Mucosa of stomach (tissue), 1 donor: ENCODE data around the gene NBEAL2.

Experiments
- H3K27me3 ChIP-seq: one replicate; pipeline ENCODE4 v1.7.0; 2013; ENCODE audit warnings: mild to moderate bottlenecking, low read length; ENCODE audit not compliant: control insufficient read depth, insufficient read depth
- H3K36me3 ChIP-seq: one replicate; pipeline ENCODE4 v1.7.0; 2013; ENCODE audit warnings: low read length; ENCODE audit not compliant: control insufficient read depth, insufficient read depth
- H3K4me1 ChIP-seq: one replicate; pipeline ENCODE4 v1.7.0; 2013; ENCODE audit warnings: mild to moderate bottlenecking, low read length; ENCODE audit not compliant: control insufficient read depth, insufficient read depth
- H3K4me3 ChIP-seq: one replicate; pipeline ENCODE4 v1.7.0; 2013; ENCODE audit warnings: low read length
- H3K9ac ChIP-seq: one replicate; pipeline ENCODE4 v1.7.0; 2013; ENCODE audit warnings: mild to moderate bottlenecking, low read length, moderate library complexity
- H3K9me3 ChIP-seq: one replicate; pipeline ENCODE4 v1.7.0; 2013; ENCODE audit warnings: mild to moderate bottlenecking, low read length, moderate library complexity; ENCODE audit not compliant: control insufficient read depth
- donor health status: Pancreatic carcinoma.

The NBEAL2 gene

GRCh38 chr3:46986055-46986730, 6.7 kb downstream of the NBEAL2 start:
- no peaks in the 10 kb centered on the region for H3K27me3 ChIP-seq
- H3K9me3 ChIP-seq = no peaks in the 10 kb centered on the region
- H3K4me3 ChIP-seq = peak overlapping the region; percentile 11
- peaks cover 18% of the 10 kb centered on the region for H3K36me3 ChIP-seq
- H3K9ac ChIP-seq = no peak overlapping the region
- H3K4me1 ChIP-seq = peaks cover 69% of the 10 kb centered on the region

- Histone ChIP-seq H3K9me3 (no peaks in the 10 kb centered on the region), H3K36me3 (peaks cover 18% of the 10 kb centered on the region), H3K27me3 (no peaks in the 10 kb centered on the region), H3K4me1 (peaks cover 63% of the 10 kb centered on the region), H3K4me3 (no peak overlapping the region), H3K9ac (peak overlapping the region; percentile 24)
These were observed 7.4 kb downstream of the NBEAL2 start for GRCh38 chr3:46986782-46987310.

- Histone ChIP-seq H3K36me3 (peaks cover 18% of the 10 kb centered on the region), H3K4me1 (peaks cover 58% of the 10 kb centered on the region), H3K9me3 (no peaks in the 10 kb centered on the region), H3K4me3 (no peak overlapping the region), H3K9ac (peak overlapping the region; percentile 24), H3K27me3 (no peaks in the 10 kb centered on the region)
These were observed 7.9 kb downstream of the NBEAL2 start for GRCh38 chr3:46987319-46987742.

- no peaks in the 10 kb centered on the region for H3K27me3 ChIP-seq
- H3K9me3 ChIP-seq = no peaks in the 10 kb centered on the region
- H3K9ac ChIP-seq = peak overlapping the region; percentile 16
- H3K4me3 ChIP-seq = no peak overlapping the region
- H3K36me3 ChIP-seq = peaks cover 18% of the 10 kb centered on the region
- H3K4me1 ChIP-seq = peaks cover 53% of the 10 kb centered on the region
These were observed 8.4 kb downstream of the NBEAL2 start for GRCh38 chr3:46987743-46988401.

GRCh38 chr3:46988616-46989015, 9.2 kb downstream of the NBEAL2 start:
- H3K27me3 ChIP-seq = no peaks in the 10 kb centered on the region
- H3K9ac ChIP-seq = peak overlapping the region; percentile 16
- peaks cover 18% of the 10 kb centered on the region for H3K36me3 ChIP-seq
- H3K4me1 ChIP-seq = peaks cover 46% of the 10 kb centered on the region
- no peaks in the 10 kb centered on the region for H3K9me3 ChIP-seq
- H3K4me3 ChIP-seq = no peak overlapping the region

DNA sequence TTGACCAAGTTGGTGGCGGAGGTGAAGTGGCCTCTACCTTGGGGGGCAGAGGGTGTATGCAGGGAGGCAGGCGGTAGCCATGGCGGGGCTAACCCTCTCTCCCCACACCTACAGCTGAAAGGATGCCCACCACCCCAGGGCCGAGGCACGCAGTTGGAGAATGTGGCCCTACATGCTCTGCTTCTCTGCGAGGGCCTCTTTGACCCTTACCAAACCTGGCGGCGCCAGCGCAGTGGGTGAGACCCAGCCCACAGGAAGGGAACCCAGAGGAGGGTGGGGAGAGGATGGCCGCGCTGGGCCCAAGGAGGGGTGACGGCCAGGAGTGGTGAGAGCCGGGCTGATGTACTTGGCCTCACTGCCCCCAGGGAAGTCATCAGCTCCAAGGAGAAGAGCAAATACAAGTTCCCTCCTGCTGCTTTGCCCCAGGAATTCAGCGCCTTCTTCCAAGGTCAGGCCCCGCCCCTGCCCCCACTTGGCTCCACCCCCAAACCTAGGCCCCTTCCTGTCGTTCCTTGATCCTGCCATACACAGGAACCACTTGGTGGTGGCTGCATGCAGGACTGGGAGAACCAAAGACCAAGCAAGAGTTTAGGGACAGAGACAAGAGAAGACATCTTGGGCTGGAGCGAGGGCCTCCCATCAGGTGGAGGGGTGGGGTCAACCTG, 9.8 kb downstream of the NBEAL2 start:
- H3K9me3 ChIP-seq = no peaks in the 10 kb centered on the region
- no peak overlapping the region for H3K9ac ChIP-seq
- no peak overlapping the region for H3K4me3 ChIP-seq
- no peaks in the 10 kb centered on the region for H3K27me3 ChIP-seq
- peaks cover 43% of the 10 kb centered on the region for H3K4me1 ChIP-seq
- peaks cover 18% of the 10 kb centered on the region for H3K36me3 ChIP-seq

- Histone ChIP-seq H3K9ac (no peak overlapping the region), H3K4me1 (peaks cover 28% of the 10 kb centered on the region), H3K9me3 (no peaks in the 10 kb centered on the region), H3K27me3 (no peaks in the 10 kb centered on the region), H3K36me3 (peaks cover 25% of the 10 kb centered on the region), H3K4me3 (no peak overlapping the region)
These were observed 11.3 kb downstream of the NBEAL2 start for GRCh38 chr3:46990573-46991374.

DNA sequence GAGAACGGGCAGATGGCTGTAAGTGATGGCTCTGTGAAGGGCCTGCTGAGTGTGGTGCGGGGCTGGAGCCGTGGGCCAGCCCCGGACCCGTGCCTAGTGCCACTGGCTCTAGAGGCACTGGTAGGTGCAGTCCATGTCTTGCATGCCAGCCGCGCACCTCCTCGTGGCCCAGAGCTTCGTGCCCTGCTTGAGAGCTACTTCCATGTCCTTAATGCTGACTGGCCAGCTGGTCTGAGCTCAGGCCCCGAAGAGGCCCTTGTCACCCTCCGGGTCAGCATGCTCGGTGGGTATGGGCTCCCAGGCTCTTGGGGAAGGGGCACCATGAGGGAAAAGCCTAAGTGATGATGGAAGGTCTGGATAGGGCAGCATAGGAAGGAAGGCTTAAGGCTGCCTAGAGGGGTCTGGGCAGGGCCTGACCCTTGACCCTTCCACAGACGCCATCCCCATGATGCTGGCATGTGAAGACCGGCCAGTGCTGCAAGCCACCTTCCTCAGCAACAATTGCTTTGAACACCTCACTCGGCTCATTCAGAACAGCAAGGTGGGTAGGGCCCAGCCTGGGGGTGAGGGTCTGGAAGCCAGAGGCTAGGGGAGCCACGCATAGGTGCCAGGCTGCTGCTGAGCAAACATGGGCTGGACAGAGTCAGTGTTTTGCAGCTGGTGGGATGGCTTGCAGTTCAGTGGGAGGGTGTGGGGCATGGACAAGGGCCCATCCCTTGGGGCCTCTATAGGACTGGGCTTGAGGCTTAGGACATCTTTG, 12.1 kb downstream of the NBEAL2 start:
- Histone ChIP-seq H3K4me3 (no peak overlapping the region), H3K27me3 (no peaks in the 10 kb centered on the region), H3K9ac (no peak overlapping the region), H3K36me3 (peaks cover 33% of the 10 kb centered on the region), H3K9me3 (no peaks in the 10 kb centered on the region), H3K4me1 (peaks cover 20% of the 10 kb centered on the region)

DNA sequence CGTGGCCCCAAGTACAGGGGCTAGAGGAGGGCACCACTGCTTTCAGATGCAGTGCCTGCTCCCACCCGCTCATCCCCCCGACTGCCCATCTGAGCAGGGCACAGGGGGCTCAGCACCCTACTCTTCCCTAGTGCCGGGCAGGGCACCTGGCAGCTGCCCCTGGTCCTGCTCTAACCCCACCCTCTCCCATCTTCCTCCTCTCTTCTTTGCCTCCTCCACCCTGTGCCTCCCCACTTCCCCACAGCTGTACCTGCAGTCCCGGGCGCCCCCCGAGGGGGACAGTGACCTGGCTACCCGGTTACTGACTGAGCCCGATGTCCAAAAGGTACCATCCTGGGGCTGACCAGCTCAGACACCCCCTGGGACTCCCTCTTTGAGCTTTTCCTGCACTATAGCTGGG, 12.8 kb downstream of the NBEAL2 start:
- H3K36me3 ChIP-seq = peaks cover 35% of the 10 kb centered on the region
- peaks cover 13% of the 10 kb centered on the region for H3K4me1 ChIP-seq
- H3K9me3 ChIP-seq = no peaks in the 10 kb centered on the region
- no peak overlapping the region for H3K4me3 ChIP-seq
- no peak overlapping the region for H3K9ac ChIP-seq
- H3K27me3 ChIP-seq = no peaks in the 10 kb centered on the region

DNA sequence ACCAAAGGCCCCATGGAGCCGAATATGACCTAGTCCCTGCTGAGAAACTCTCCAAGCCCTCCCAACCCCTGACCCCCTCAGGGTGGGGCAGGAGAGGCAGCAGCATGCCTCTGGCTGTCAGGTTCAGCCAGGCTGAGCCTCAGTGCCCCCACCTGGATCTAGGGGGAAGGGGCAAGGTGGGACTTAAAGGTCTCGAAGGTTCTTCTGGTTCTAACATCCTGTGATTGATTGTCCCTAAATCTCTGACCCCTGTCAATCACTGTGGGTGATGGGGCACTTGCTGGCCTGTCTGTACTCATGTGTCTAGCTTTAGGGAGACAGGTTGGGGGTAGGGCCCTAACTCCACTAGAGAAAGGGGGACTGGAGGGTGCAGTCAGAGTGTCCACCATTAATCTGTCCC, 13.8 kb downstream of the NBEAL2 start:
- Histone ChIP-seq H3K4me1 (peaks cover 6% of the 10 kb centered on the region), H3K4me3 (no peak overlapping the region), H3K9me3 (no peaks in the 10 kb centered on the region), H3K27me3 (no peaks in the 10 kb centered on the region), H3K36me3 (peaks cover 41% of the 10 kb centered on the region), H3K9ac (no peak overlapping the region)

DNA sequence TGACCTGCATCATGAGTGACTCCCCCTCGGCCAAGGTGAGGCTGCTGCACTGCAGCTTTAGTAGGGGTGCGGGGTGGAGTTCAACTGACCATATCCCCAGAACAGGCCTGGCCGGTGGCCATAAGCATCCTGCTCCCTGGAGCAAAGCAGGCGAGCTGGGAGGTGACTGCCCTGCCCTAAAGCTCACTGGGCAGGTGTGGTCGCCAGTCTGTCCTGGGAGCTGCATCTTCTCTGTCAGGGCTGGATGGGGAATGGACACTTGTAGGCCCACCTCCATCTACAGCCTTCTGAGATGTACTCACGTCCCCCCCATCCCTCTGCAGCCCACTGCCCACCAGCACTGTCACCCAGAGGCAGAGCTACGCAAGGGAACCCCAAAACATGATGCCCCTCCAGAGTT, 14.5 kb downstream of the NBEAL2 start:
- no peak overlapping the region for H3K4me3 ChIP-seq
- no peak overlapping the region for H3K9ac ChIP-seq
- H3K36me3 ChIP-seq = peaks cover 37% of the 10 kb centered on the region

More for the DNA sequence above, 14.5 kb downstream of the NBEAL2 start:
- peaks cover 6% of the 10 kb centered on the region for H3K4me1 ChIP-seq
- H3K27me3 ChIP-seq = no peaks in the 10 kb centered on the region
- H3K9me3 ChIP-seq = no peaks in the 10 kb centered on the region
